Testis (tissue), 2 donors: Measurements from ENCODE around the gene OTOGL.

ENCODE experiments used
- POLR2A ChIP-seq: fragments of 450-650 bp; IDR thresholded peaks from one replicate; pipeline ENCODE4 v1.6.1; 2017; ENCODE audit warnings: antibody characterized with exemption, mild to moderate bottlenecking, moderate library complexity
- TF ChIP-seq, protein P1 (sequence below), 3 experiments: fragments of 450-650 bp in 2 of 3; fragments of 200-600 bp in 1 of 3; sonication (generic) in 1 of 3; IDR thresholded peaks; one replicate each; pipeline ENCODE4 v1.5.1; 2016 to 2019; ENCODE audit warnings: antibody characterized with exemption in 3 of 3, mild to moderate bottlenecking in 2 of 3, moderate library complexity in 1 of 3

DNA sequence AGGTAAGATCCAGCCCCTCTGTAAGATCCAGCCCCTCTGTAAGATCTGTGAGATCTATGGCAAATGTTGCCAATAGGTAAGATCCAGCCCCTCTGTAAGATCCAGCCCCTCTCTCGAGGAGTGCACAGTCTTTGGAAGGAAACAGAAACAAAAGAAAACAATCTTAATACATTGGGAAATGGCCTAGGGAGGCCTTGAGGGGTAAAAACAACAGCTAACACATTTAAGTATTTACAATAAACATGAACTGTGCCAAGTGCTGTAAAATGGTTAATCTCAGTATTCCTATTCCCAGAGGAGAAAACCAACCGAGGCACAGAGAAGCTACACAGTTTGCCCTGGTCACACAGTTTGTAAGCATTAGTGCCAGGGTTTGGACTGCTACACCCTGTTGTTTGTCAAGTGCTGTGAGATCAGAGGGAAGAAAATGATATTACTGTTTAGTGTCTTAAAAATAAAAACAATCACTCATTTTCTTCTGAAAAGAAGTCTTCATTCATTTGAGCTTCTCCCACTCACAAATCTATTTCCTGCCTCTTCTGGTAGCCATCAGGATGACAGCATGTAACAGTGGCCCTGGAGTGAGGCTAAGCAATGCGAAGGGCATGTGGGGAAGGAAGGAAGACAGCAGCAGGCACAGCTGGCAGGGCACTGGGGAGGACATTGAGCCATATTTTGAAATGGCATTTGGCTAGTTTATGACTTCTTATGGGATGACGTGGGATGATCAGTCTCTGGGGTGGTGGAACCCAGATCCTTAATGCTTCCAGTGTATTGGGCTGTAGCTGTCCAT lies 226.0 kb downstream of the OTOGL start:
- TF ChIP-seq, protein P1, sequence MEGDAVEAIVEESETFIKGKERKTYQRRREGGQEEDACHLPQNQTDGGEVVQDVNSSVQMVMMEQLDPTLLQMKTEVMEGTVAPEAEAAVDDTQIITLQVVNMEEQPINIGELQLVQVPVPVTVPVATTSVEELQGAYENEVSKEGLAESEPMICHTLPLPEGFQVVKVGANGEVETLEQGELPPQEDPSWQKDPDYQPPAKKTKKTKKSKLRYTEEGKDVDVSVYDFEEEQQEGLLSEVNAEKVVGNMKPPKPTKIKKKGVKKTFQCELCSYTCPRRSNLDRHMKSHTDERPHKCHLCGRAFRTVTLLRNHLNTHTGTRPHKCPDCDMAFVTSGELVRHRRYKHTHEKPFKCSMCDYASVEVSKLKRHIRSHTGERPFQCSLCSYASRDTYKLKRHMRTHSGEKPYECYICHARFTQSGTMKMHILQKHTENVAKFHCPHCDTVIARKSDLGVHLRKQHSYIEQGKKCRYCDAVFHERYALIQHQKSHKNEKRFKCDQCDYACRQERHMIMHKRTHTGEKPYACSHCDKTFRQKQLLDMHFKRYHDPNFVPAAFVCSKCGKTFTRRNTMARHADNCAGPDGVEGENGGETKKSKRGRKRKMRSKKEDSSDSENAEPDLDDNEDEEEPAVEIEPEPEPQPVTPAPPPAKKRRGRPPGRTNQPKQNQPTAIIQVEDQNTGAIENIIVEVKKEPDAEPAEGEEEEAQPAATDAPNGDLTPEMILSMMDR (IDR thresholded peaks at IDR 0.05), result no peak
- TF ChIP-seq POLR2A, result no peak
